Activated gamma-delta T cell treated with Interleukin-2 at 50 U/mL for 16 hours (primary cell): ENCODE results near the gene SLC20A1.

Experiments used
- DNase-seq: peaks from one replicate; pipeline ENCODE4 v3.0.0-alpha.2; 2020

The SLC20A1 gene

GRCh38 chr2:112712465-112712864 lies 66.7 kb downstream of the SLC20A1 start:
- DNase-seq = no peak

- no peak for DNase-seq
Measured at GRCh38 chr2:112712903-112713584, 67.3 kb downstream of the SLC20A1 start.
